Thymus (tissue), 14 donors: ENCODE measurements around the gene KRT77. TPM values are rescaled to one million over a fixed set of nuclear protein-coding genes. Genes with fewer than 3 reads are reported as not detected.
"Not testable (repeated sequence)": the region's sequence is repeated elsewhere in the genome, so short reads cannot be mapped to it uniquely, and the experiment has no call there.

ENCODE experiments used
- DNase-seq, 9 donors: peaks; one replicate each; pipeline ENCODE4 v3.0.0-alpha.2; 2013; ENCODE audit warnings: low spot score in 9 of 9, low read depth in 6 of 9, missing footprints in 1 of 9
- H3K27ac ChIP-seq, 2 donors: one replicate each; pipeline ENCODE4 v1.5.1; 2013; ENCODE audit warnings: control low read depth in 1 of 2, low read depth in 1 of 2, low read length in 1 of 2, mild to moderate bottlenecking in 1 of 2, moderate library complexity in 1 of 2
- H3K27me3 ChIP-seq, 2 donors: one replicate each; pipeline ENCODE4 v1.5.1; 2013; ENCODE audit warnings: low read length in 1 of 2; ENCODE audit not compliant: control insufficient read depth in 2 of 2, insufficient read depth in 1 of 2
- H3K36me3 ChIP-seq, 2 donors: one replicate each; pipeline ENCODE4 v1.5.1; 2013; ENCODE audit warnings: low read length in 1 of 2, mild to moderate bottlenecking in 1 of 2, moderate library complexity in 1 of 2; ENCODE audit not compliant: control insufficient read depth in 2 of 2, insufficient read depth in 2 of 2
- H3K4me1 ChIP-seq, 2 donors: one replicate each; pipeline ENCODE4 v1.5.1; 2013; ENCODE audit warnings: low read length in 2 of 2; ENCODE audit not compliant: control insufficient read depth in 2 of 2, insufficient read depth in 2 of 2
- H3K4me3 ChIP-seq, 2 donors: one replicate each; pipeline ENCODE4 v1.5.1; 2013; ENCODE audit warnings: low read length in 2 of 2, control low read depth in 1 of 2, mild to moderate bottlenecking in 1 of 2
- H3K9me3 ChIP-seq, 2 donors: one replicate each; pipeline ENCODE4 v1.5.1; 2013; ENCODE audit warnings: low read length in 1 of 2, mild to moderate bottlenecking in 1 of 2; ENCODE audit not compliant: control insufficient read depth in 2 of 2, insufficient read depth in 1 of 2
- WGBS: extraction: QIAGEN DNeasy Blood & Tissue Kit; methylation state at CpG from one replicate; pipeline ENCODE4 v1.1.7; 2013; 5-methylcytosine and 5-hydroxymethylcytosine counted together
- long read RNA-seq, 10 donors: transcript quantifications; one replicate each; lab custom pipeline, GENCODE V29; 2026
- polyA plus RNA-seq: library from polyadenylated mRNA; stranded (reverse); fragments of 200-250 nt; gene quantifications from one replicate; pipeline ENCODE4 v1.2.3, GENCODE V29; 2013
- total RNA-seq: library from RNA; stranded (reverse); fragments of 120-200 nt; gene quantifications from one replicate; pipeline ENCODE4 v1.2.4, GENCODE V29; 2013
- donor health status: healthy.

The KRT77 gene
- total RNA-seq: 0.66 TPM
- 4.1 TPM for polyA plus RNA-seq
- long read RNA-seq, donor 1: 0 reads
- long read RNA-seq, donor 2: 0 reads
- long read RNA-seq, donor 3: 0 reads
- long read RNA-seq, donor 4: 0 reads
- long read RNA-seq, donor 5: 0 reads
- long read RNA-seq, donor 6: 0 reads
- long read RNA-seq, donor 7: 0 reads
- long read RNA-seq, donor 8: 0 reads
- long read RNA-seq, donor 9: 0 reads
- long read RNA-seq, donor 10: 0 reads

GRCh38 chr12:52703424-52703823 lies at the start of gene KRT77:
Gene KRT77 (minus strand): TSS chr12:52703524. CDS start chr12:52703434, 90 bp downstream.
- peaks cover 0 to 1% of the 10 kb centered on the region in 2 donors for H3K9me3 ChIP-seq
- DNase-seq: no peak
- H3K4me1 ChIP-seq: no peaks in the 10 kb centered on the region
- no peak within 1 kb of the TSS for H3K27ac ChIP-seq
- H3K4me3 ChIP-seq: no peak within 1 kb of the TSS
- 77% methylated on average over 2 of the region's 2 CpGs for WGBS
- H3K27me3 ChIP-seq: peaks cover 0 to 5% of the 10 kb centered on the region in 2 donors
- H3K36me3 ChIP-seq: no peaks in the 10 kb centered on the region

GRCh38 chr12:52752516-52752915 lies 49.2 kb upstream of the KRT77 start:
- Histone ChIP-seq H3K36me3 (no peaks in the 10 kb centered on the region), H3K9me3 (no peaks in the 10 kb centered on the region), H3K4me3 (no peak overlapping the region), H3K4me1 (peaks cover 0 to 2% of the 10 kb centered on the region in 2 donors), H3K27me3 (no peaks in the 10 kb centered on the region), H3K27ac (no peak overlapping the region)
- 89% methylated on average over 2 of the region's 2 CpGs for WGBS
- DNase-seq: no peak

- no peak overlapping the region for H3K27ac ChIP-seq
- no peaks in the 10 kb centered on the region for H3K36me3 ChIP-seq
- no peak for DNase-seq
- no peak overlapping the region for H3K4me3 ChIP-seq
- peaks cover 0 to 2% of the 10 kb centered on the region in 2 donors for H3K4me1 ChIP-seq
- no peaks in the 10 kb centered on the region for H3K9me3 ChIP-seq
- no peaks in the 10 kb centered on the region for H3K27me3 ChIP-seq
Observed at GRCh38 chr12:52751795-52752194, 48.5 kb upstream of the KRT77 start.

- WGBS: 83% methylated on average over 3 of the region's 3 CpGs
- H3K27me3 ChIP-seq, DNase-seq: not testable (repeated sequence)
Observed at GRCh38 chr12:52750532-52750931, 47.2 kb upstream of the KRT77 start.

GRCh38 chr12:52749827-52750226 lies 46.5 kb upstream of the KRT77 start:
- Histone ChIP-seq H3K27me3 (no peaks in the 10 kb centered on the region), H3K9me3 (no peaks in the 10 kb centered on the region), H3K4me3 (no peak overlapping the region), H3K36me3 (no peaks in the 10 kb centered on the region), H3K27ac (no peak overlapping the region), H3K4me1 (peaks cover 0 to 2% of the 10 kb centered on the region in 2 donors)
- WGBS: 91% methylated on average over 3 of the region's 3 CpGs
- DNase-seq: no peak

More at GRCh38 chr12:52750532-52750931, 47.2 kb upstream of the KRT77 start:
- not testable (repeated sequence) for H3K9me3 ChIP-seq, H3K4me1 ChIP-seq, H3K4me3 ChIP-seq, H3K36me3 ChIP-seq, H3K27ac ChIP-seq

- peak in 2 of 9 donors; percentile 5 to 15 for DNase-seq
- Histone ChIP-seq H3K9me3 (no peaks in the 10 kb centered on the region), H3K4me1 (peaks cover 0 to 2% of the 10 kb centered on the region in 2 donors), H3K27ac (no peak overlapping the region), H3K27me3 (no peaks in the 10 kb centered on the region), H3K4me3 (no peak overlapping the region), H3K36me3 (no peaks in the 10 kb centered on the region)
- WGBS: 27% methylated on average over 14 of the region's 14 CpGs
Observed at GRCh38 chr12:52748578-52748977, 45.3 kb upstream of the KRT77 start.

- H3K9me3 ChIP-seq: no peaks in the 10 kb centered on the region
- no peak overlapping the region for H3K4me3 ChIP-seq
- peaks cover 0 to 2% of the 10 kb centered on the region in 2 donors for H3K4me1 ChIP-seq
- H3K27ac ChIP-seq: no peak overlapping the region
- 86% methylated on average over 5 of the region's 5 CpGs for WGBS
- peaks cover 0 to 2% of the 10 kb centered on the region in 2 donors for H3K27me3 ChIP-seq
- DNase-seq: no peak
- H3K36me3 ChIP-seq: no peaks in the 10 kb centered on the region
Observed at GRCh38 chr12:52745554-52745953, 42.2 kb upstream of the KRT77 start.

- no peak overlapping the region for H3K27ac ChIP-seq
- whole genome bisulfite sequencing: 81% methylated on average over 1 of the region's 1 CpG
Observed at GRCh38 chr12:52744493-52745156, 41.3 kb upstream of the KRT77 start.

GRCh38 chr12:52742822-52743457 lies 39.6 kb upstream of the KRT77 start:
- Histone ChIP-seq H3K27me3 (peaks cover 0 to 2% of the 10 kb centered on the region in 2 donors), H3K36me3 (no peaks in the 10 kb centered on the region), H3K4me1 (no peaks in the 10 kb centered on the region), H3K27ac (no peak overlapping the region), H3K4me3 (no peak overlapping the region), H3K9me3 (no peaks in the 10 kb centered on the region)
- DNase-seq: no peak
- WGBS: 88% methylated on average over 3 of the region's 3 CpGs

More at GRCh38 chr12:52744493-52745156, 41.3 kb upstream of the KRT77 start:
- DNase-seq: no peak
- Histone ChIP-seq H3K36me3 (no peaks in the 10 kb centered on the region), H3K4me1 (peaks cover 0 to 2% of the 10 kb centered on the region in 2 donors), H3K4me3 (no peak overlapping the region), H3K9me3 (no peaks in the 10 kb centered on the region), H3K27me3 (peaks cover 0 to 2% of the 10 kb centered on the region in 2 donors)
